Stimulated activated CD4-positive, alpha-beta T cell treated with anti-CD3 and anti-CD28 coated beads, Interleukin-4, amount 100 ng/mL, for 4 hours (primary cell): Measurements from ENCODE around the gene EMCN.
"Not testable (repeated sequence)": the region's sequence is repeated elsewhere in the genome, so short reads cannot be mapped to it uniquely, and the experiment has no call there.

ENCODE experiments used
- DNase-seq, 2 experiments: peaks; one replicate each; pipeline ENCODE4 v3.0.0-alpha.2; 2020

EMCN gene

GRCh38 chr4:100489305-100489704 is 28.5 kb downstream of the EMCN start:
- no peak for DNase-seq

DNA sequence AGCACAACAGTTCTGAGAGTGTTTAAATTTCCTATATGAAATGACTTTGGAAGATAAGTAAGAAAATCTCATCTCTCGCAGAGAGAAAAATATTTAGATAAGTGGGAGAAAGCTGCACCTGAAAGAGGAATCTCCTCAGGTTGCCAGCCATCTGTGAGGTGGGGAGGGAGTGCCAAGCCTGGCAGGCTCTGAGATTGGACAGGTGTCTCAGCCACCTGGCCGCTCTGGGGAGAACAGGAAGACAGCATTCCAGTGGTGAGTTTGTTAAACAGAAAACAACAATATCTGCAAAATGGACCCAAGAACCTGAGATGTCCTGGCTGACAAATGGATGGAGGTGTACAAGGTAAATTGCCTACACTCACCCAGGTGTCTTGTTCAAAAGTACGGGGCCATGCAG is 31.3 kb downstream of the EMCN start:
- DNase-seq = no peak

DNA sequence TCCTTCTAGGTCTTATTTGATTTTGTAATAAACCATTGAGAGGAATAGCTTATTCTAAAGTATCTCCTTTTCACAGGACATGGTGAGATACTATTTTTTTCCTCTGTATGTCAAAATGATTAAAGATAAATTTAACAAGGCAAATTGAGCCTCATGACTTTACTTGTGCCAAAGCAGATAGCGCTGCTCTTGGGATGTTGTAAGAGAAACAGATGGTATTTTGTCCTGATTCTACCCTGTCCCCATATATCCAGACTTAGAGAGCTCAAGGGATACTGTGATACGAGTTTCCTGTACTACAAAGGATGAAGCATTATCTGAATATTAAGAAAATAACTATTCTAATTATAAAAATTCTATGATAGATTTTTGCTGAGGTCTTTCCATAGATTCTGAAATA is 34.0 kb downstream of the EMCN start:
- no peak for DNase-seq

- DNase-seq = no peak
Observed at GRCh38 chr4:100479971-100480370, 37.9 kb downstream of the EMCN start.

DNA sequence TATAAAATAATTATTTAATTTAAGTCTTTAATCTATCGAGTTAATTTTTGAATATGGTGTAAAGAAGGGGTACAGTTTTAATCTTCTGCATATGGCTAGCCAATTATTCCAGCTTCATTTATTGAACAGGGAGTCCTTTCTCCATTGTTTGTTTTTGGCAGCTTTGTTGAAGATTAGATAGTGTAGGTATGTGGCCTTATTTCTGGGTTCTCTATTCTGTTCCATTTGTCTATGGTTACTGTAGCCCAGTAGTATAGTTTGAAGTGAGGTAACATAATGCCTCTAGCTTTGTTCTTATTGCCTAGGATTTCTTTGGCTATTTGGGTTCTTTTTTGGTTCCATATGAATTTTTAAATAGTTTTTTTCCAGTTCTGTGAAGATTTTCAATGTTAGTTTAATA is 48.3 kb downstream of the EMCN start:
- no peak for DNase-seq

DNA sequence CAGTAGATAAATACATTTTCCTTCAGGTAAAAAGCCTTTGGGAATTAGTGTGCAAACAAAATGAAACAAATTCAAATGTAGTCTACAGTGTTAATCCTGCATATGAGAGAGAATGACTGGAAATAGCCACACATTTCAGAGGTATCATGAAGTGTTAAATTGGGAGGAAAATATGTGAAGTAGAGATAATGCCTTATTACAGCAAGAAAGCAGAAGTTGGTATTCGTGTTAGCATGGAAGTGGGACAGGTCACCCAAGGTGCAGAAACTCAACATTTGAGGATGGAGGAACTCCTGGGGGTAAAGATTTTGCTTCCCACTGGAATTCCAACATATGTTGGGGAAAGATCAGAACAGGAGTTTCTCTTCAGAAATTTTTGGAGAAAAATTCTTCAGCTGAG is 51.3 kb downstream of the EMCN start:
- DNase-seq = no peak

GRCh38 chr4:100461807-100462605 is 55.8 kb downstream of the EMCN start:
- DNase-seq = no peak

- no peak for DNase-seq
Observed at GRCh38 chr4:100450449-100450848, 67.4 kb downstream of the EMCN start.

DNA sequence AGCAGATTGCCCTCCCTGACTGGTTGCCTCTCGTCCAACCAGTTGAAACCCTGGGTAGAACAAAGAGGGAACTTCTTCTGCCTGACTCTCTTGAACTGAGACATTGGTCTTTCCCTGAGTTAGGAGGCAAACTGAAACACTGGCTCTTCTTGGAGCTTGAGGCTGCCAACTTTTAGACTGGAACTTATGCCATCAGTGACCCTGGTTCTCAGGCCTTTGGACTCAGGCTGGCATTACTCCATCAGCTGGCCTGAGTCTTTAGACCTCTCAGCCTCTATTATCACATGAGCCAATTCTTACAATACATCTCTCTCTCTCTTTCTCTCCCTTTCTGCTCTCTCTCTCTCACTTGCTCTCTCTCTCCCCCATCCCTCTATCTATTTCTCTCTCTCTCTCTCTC is 86.4 kb downstream of the EMCN start:
- DNase-seq = no peak

GRCh38 chr4:100430451-100430850 is 87.4 kb downstream of the EMCN start:
- no peak for DNase-seq

GRCh38 chr4:100429616-100430015 is 88.2 kb downstream of the EMCN start:
- no peak for DNase-seq

DNA sequence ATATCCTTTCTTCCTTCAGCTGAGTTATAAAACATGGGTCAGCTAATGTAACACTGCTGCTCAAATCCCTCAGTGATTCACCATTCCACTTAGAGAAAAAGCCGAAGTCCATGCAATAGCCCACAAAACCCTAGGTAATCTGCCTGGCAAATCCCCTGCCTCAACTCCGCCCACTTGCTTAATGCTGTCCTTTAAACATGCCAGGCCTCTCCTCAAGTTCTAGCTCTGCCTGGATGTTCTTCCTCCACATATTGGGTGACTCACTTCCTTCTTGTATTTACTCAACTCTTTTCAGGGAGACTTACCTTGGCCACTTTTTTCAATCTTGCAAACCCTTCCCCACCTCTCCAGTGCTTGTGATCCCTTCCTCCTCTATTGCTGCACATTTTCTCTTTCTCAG is 89.8 kb downstream of the EMCN start:
- no peak for DNase-seq

- DNase-seq = no peak
Observed at GRCh38 chr4:100424376-100424775, 93.4 kb downstream of the EMCN start.

DNA sequence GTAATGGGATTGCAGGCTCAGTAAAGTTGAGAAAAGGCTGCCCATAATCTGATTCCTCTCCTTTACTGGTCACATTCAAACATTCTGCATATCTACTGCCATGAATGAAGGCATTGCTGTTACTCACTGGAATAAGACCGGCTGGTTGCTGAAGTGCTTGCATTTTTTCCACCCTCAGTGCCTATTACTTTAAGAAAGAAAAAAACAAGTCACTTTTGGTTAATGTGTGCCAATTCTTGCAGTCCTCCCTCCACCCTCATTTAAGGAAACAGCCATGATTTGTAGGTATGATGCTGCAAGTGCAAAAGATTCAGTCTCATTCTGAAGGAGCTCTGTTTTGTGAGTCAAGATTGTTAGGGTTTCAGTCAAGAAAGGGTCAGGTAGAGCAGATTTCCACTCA is 94.9 kb downstream of the EMCN start:
- no peak for DNase-seq

GRCh38 chr4:100421361-100421978 is 96.4 kb downstream of the EMCN start:
- no peak for DNase-seq

GRCh38 chr4:100420571-100420970 is 97.3 kb downstream of the EMCN start:
- no peak for DNase-seq

- DNase-seq = no peak
Observed at GRCh38 chr4:100417565-100417964, 100.3 kb downstream of the EMCN start.

- DNase-seq = no peak
Observed at GRCh38 chr4:100414016-100414790, 103.6 kb downstream of the EMCN start.

DNA sequence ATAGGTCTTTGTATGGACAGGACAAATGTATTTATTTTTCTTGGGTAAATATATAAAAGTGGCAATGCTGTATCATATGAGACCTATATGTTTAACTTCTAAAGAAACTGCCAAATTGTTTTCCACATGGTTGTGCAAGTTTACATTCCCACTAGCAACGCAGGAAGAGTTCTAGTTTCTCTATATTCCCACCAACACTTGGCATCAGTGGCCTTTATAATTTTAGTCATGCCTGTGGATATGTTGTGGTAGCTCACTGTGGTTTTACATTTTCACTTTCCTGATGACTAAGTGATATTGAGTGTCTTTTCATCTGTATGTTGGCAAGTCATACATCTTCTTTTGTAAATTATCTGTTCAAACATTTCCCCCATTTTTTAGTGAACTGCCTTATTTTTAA is 126.0 kb downstream of the EMCN start:
- DNase-seq = no peak

DNA sequence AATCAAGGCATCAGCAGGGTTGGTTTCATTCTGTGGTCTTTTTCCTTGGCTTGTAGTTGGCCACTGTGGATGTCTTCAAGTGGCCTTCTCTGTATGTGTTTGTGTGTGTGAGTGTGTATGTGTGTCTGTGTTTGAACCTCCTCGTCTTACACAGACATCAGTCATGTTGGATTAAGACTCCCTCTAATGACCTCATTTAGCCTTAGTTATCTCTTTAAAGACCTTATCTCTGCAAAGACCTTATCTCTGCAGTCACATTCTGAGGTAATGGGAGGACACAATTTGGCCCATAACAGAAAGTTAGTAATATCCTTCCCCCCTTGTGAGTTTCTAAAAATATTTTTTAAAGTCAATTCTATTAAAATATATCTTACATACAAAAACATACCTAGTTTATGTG is 126.7 kb downstream of the EMCN start:
- DNase-seq = no peak

- DNase-seq = no peak
Observed at GRCh38 chr4:100386270-100386669, 131.6 kb downstream of the EMCN start.

DNA sequence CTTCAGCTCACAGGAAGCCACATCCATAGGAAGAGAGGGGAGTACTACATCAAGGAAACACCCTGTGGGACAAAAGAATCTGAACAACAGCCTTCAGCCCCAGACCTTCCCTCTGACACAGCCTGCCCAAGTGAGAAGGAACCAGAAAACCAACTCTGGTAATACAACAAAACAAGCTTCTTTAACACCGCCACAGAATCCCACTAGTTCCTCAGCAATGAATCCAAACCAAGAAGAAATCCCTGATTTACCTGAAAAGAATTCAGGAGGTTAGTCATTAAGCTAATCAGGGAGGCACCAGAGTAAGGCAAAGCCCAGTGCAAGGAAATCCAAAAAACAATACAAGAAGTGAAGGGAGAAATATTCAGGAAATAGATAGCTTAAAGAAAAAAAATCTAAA is 137.4 kb downstream of the EMCN start:
- DNase-seq = not testable (repeated sequence)

- DNase-seq = no peak
Observed at GRCh38 chr4:100379583-100380105, 138.2 kb downstream of the EMCN start.

- no peak for DNase-seq
Observed at GRCh38 chr4:100372432-100372831, 145.4 kb downstream of the EMCN start.
